IPS-11a (cell line): ENCODE data around the gene MRPL50.
A peak's percentile ranks its signal among the peaks of the same experiment; 100 is the strongest.

Experiments used
- H3K4me3 ChIP-seq: one replicate; pipeline ENCODE4 v1.5.1; 2013; ENCODE audit warnings: low read depth, low read length, control low read depth

MRPL50 gene

GRCh38 chr9:101398068-101398929 is at the start of gene MRPL50, which contains the start of gene ZNF189:
Gene MRPL50 (minus strand): TSS chr9:101398618. CDS start chr9:101398592, 26 bp downstream.
Gene ZNF189 (plus strand): TSS chr9:101398851. CDS start chr9:101399157, 306 bp downstream.
- H3K4me3 ChIP-seq, result peak within 1 kb of the TSS; percentile 80

DNA sequence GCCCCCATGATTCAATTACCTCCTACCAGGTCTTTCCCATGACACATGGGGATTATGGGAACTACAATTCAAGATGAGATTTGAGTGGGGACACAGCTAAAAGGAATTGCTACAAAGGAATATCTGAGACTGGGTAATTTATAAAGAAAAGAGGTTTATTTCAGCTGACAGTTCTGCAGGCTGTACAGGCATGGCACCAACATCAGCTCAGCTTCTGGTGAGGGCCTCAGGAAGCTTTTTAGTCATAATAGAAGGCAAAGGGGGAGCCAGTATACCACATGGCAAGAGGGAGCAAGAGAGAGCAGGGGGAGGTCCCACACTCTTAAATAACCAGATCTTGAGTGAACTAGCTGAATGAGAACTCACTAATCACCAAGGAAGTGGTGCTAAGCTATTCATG is 48.3 kb upstream of the MRPL50 start:
- H3K4me3 ChIP-seq, result no peak overlapping the region

- H3K4me3 ChIP-seq, result no peak overlapping the region
Observed at GRCh38 chr9:101445353-101446029, 47.1 kb upstream of the MRPL50 start.

DNA sequence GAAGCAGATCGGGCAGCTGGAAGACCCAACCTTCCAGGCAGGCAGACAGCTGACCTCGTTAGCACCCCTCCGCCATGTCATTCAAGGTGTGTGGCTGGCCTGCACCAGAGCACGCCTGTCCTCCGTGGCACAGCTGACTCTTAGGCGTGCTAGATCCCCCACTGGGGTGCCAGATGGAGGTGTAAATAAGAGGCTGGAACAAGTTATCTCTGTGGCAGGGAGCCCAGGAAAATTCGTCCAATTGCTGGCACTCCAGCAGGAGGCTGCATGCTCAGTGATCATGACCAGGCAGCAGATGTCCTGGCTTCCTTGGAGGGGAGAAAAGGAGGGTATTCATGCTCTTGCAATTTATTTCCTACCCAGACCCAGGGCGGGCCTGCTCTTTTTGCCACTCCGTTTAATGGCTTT is 45.0 kb upstream of the MRPL50 start:
- H3K4me3 ChIP-seq, result no peak overlapping the region

DNA sequence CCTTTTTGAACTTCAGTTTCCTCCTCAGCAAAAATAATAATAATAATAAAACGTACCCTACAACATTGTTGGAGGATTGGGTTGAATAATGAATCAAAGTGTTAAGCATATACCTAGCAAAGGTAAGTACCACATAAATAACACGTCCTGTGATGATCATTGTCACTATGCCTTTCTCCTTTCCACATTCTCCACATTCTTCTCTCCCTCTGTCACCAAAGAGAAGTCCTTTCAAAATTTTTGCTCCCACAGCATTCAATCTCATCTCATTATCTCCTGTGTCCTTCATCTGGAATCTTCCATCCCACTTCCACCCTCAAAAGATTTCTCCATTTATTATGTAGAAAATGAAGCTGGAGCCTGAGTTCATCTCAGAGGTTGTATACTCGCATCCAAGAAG is 44.3 kb upstream of the MRPL50 start:
- H3K4me3 ChIP-seq, result no peak overlapping the region

DNA sequence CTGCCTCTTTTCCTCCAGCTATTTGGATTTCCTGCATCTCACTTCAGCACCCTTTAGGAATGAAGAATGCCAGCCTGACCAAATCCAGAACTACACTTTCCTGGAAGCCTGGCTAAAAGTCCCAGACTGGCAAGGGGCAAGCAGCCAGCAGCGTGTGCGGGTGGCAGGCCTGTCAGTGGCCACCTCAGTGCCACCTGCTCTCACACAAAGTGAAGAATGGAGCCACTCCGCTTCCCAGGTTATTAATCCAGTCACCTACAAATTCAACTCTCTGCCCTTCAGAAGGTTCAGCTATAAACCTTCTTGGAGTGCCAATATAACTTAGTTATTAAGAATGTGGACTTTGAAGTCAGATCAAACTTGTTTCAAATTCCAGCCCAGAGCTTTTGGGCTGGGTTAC is 43.9 kb upstream of the MRPL50 start:
- no peak overlapping the region for H3K4me3 ChIP-seq

DNA sequence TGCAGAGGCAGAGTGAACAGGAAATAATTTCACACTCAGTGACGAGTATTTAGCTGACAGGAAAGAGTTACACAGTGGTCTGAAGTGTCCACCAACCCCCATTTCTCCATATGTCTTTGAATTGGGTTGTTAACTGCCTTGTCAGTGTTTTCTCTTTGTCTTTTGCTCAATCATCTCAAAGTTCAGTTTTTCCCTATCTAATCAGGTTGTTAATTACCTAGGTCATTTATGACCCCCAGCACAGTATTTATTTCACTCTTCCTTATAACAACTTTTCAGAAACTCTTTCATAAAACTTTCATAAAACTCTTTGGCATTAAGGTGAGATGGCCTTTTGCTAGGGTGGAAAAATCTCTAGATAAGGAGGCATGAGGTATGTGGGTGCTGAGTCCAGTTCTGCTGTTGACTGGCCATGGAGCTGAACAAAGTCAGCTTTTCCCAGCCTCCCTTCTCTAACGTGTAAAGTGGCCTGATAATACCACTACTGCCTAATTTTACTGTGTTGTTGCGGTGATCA is 42.4 kb upstream of the MRPL50 start:
- no peak overlapping the region for H3K4me3 ChIP-seq

GRCh38 chr9:101438523-101438922 is 40.1 kb upstream of the MRPL50 start:
- H3K4me3 ChIP-seq, result no peak overlapping the region

- no peak overlapping the region for H3K4me3 ChIP-seq
Observed at GRCh38 chr9:101437806-101438232, 39.4 kb upstream of the MRPL50 start.

DNA sequence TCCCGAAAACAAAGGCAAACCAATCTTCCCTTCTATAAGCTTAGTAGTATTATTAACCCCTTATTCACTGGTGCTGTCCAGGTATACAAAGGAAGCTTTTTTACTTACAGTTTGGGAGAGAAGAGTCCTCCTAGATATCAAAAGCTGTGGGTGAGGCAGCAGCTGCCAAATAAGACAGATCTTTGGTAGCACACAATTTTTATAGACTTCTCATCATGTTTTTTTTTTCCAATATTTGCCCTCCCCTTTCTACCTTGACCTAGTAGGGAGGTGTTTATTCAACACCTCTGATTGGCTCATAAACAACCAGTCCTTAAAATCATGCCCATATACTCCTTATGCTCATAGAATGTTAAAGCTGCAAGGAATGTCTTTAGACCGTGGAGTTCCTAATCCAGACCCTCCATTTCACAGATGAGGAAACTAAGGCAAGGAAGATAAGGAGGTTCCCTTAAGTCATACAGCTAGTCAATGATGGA is 37.2 kb upstream of the MRPL50 start, which contains the start of gene ALDOB:
TSS of gene ALDOB (minus strand) at position 174 of the 479 bp plus-strand sequence. CDS start 4,887 bp downstream, outside the sequence.
- no peak within 1 kb of the TSS for H3K4me3 ChIP-seq

- H3K4me3 ChIP-seq, result no peak overlapping the region
Observed at GRCh38 chr9:101434998-101435397, 36.6 kb upstream of the MRPL50 start.

- H3K4me3 ChIP-seq, result no peak overlapping the region
Observed at GRCh38 chr9:101433229-101433628, 34.8 kb upstream of the MRPL50 start.

DNA sequence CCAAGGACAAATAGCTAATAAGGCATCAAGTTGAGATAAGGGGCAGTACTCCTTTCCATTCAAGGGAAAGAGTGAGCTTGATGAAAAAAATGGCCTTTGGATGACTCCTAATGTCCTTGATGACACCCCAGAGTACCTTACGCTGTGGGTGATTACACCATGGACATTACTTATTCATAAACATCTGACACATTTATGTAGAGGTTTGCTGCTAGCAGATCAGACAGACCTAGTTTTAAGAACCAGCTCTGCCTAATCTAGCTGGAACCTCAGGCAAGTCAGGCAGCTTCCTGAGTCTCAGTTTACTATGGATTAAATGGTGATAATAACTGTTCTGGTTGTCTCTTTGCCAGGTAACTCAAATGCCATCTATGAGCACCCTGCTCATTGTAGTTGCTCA is 34.3 kb upstream of the MRPL50 start:
- H3K4me3 ChIP-seq, result no peak overlapping the region

GRCh38 chr9:101432171-101432570 is 33.8 kb upstream of the MRPL50 start:
- no peak overlapping the region for H3K4me3 ChIP-seq

DNA sequence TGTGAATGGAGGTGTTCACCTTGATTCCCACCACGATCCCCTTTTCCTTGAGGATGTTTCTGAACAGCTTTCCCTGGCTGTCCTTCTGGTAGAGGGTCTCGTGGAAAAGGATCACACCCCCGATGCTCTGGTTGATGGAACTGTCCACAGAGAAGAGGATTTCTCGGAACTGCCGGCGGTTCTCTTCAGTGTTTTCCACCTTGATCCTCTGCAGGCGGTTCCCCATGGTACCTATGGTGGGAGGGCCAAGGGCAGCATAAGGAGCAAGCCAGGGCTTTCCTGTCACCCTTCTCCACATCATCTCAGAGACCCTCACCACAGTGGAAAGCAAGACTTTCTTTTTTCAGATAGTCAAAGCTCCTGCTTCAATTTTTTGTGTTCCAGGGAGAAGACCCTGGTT is 31.3 kb upstream of the MRPL50 start:
- no peak overlapping the region for H3K4me3 ChIP-seq

DNA sequence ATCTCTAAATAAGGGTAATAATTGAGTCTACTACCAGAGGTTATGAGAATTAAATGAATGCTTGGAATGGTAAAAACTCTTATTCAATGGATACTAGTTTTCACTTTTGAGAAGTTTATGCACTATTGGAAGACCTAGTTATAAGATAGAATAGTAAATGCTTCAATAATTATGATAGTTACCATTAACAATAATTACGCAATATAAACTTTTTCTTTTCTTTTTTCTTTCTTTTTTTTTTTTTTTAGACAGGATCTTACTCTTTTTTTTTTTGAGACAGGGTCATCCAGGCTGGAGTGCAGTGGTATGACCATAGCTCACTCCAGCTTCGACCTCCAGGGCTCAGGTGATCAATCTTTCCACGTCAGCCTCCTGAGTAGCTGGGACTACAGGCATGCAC is 30.5 kb upstream of the MRPL50 start:
- no peak overlapping the region for H3K4me3 ChIP-seq

GRCh38 chr9:101427957-101428655 is 29.7 kb upstream of the MRPL50 start:
- H3K4me3 ChIP-seq, result no peak overlapping the region

DNA sequence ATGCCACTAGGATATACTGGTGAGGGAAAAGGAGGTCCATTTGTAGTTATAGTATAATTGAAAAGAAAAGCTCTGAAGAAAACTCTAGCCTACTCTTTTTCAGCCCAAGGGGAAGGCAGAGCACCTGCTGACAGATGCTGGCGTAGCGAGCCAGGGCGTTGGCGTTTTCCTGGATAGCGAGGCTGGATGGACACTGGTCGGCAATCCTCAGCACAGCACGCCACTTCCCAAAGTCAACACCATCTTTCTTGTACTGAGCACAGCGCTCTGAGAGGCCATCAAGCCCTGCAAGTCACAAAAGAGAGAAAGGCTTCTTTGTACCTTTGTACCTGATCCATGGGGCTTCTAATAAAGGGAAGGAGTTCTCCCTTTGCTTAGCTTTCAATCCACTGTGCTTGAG is 28.9 kb upstream of the MRPL50 start:
- H3K4me3 ChIP-seq, result no peak overlapping the region

GRCh38 chr9:101421653-101422065 is 23.2 kb upstream of the MRPL50 start:
- H3K4me3 ChIP-seq, result no peak overlapping the region

DNA sequence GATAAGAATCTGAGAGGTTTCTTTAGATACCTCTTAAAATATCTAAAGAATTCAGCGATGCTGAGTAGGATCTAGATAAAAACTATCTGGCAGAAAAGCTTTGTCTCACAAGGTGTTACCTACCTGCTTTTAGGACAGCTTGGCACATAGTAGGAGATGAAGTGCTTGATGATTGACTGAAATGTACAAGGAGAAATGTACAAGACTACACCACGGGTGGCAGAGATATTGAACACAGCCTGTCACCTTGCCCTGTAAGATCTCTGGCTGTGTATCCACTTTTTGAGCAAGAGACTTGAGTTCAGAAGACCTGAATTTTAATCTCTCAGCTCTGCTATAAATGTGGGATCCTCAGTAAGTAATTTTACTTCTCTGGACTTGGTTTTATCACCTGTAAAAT is 21.4 kb upstream of the MRPL50 start:
- H3K4me3 ChIP-seq, result no peak overlapping the region
